GM10847 (cell line): ENCODE data around the gene DNAH17.

Source experiments
- POLR2A ChIP-seq: IDR thresholded peaks from 2 replicates; pipeline ENCODE4 v1.6.1; 2011; ENCODE audit not compliant: insufficient read length; ENCODE audit errors: extremely low read depth

DNAH17 gene

DNA sequence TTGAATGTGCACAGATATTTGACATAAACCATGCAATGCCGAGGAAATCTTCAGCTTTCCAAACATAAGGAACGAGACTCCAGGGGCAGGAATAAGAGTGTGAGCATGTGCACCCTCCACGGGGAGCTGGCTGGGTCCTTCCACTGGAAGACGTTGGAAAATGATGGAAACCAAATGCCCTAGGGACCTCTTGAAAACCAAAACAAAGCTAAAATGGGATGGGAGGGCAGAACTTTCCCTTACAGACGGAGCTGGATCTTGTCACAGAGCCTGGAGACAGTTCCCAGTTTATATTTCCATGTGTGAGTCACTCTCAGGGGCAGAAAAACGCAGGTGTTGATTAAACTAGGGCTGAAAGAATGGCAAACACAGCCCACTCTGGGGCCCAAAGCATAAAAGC lies 34.4 kb upstream of the DNAH17 start:
- TF ChIP-seq POLR2A: no peak

DNA sequence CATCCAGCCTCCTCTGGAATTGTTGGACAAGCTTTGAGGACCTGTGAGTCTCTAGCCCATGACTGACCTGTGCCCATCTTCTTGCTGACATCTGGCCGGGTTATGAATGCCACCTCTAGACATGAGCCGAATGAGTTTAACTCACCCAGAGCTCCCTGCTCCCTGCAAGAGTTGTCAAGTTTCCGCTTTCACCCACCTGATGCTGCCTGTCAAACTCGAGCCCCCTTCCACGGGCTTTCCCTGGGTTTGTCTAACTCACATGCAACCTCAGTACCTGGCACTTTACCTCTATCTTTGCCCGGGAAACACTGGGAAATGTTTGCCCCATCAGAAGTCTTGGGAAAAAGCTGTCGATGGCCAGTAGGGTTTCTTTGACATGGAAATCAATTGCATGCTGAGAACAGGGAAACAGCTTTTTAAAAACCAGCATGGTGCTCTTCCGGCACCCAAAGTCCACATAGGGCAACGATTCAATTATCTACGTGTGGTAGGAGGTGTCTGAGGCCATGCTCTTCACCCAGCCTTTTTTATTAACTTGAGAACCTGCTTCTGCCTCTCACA lies 33.8 kb upstream of the DNAH17 start:
- TF ChIP-seq POLR2A: no peak

DNA sequence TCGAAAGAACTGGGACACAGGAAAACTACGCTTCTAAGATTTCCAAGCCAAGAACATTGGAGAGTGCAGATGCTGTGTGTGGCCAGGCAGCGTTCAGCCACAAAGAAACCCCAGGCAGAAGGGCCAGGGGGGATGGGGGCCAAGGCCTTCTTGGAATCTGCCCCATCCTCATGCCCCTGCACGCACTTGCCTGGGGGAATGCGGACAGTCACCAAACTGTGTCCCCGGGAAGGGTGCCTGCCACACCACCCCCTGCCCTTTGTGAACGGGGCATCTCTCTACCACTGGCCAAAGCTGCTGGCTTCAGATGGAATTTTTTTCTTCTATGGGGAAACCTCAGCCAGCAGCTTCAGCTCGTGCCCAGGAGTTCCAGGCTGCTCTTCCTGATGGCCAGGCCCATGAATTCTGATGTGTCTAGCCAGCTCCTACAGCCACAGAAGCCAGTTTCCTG lies 32.0 kb upstream of the DNAH17 start:
- no peak for TF ChIP-seq POLR2A

DNA sequence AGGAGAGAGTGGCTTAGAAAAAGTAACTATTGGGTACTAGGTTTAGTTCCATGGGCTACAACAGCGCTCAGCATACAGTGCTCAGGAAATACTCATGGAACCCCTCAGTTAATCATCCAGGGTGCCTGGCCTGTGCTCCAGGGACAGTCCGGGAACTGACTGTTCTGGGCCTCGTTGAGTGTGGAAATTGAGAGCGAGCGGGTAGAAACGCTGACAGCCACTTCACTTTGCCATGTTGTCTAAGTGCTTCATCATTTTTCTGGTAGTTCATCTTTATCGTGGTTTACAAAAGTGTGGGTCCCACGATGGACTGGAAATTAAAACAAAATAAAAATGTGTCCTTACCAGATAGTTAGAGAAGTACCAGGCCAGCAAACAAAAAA lies 31.6 kb upstream of the DNAH17 start:
- TF ChIP-seq POLR2A: no peak

DNA sequence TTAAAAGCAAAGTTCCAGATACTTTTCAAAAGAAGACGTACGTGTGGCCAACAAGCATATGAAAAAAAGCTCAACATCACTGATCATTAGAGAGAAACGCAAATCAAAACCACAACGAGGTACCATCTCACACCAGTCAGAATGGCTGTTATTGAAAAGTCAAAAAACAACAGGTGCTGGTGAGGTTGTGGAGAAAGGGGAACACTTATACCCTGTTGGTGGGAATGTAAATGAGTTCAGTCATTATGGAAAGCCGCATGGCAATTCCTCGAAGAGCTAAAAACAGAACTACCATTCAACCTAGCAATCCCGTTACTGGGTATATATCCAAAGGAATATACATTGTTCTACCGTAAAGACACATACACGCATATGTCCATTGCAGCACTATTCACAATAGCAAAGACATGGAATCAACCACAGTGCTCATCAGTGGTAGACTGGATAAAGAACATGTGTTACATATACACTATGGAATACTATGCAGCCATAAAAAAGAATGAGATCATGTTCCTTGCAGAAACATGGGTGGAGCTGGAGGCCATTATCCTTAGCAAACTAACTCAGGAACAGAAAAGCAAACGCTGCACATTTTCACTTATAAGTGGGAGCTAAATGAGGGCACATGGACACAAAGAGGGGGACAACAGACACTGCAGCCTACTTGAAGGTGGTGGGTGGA lies 31.1 kb upstream of the DNAH17 start:
- no peak for TF ChIP-seq POLR2A

DNA sequence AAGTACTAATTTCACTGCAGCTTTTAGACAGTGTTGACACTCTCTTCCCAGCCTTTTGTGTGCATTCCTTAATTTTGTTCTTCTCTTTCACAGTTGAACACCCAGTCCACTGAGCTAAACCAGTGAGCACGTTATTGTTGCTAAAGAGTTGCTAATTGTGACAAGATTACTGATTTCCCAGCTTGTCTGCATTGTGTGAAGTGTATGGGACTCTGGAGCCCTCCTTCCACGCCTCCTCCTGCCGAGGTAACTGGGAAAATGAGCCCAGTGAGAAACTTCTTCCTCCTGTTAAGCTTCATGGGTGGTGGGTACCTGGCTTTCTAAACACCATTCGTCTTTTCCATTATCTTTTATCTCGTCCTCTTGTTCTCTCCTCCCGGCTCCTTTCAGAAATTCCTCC lies 29.8 kb upstream of the DNAH17 start:
- TF ChIP-seq POLR2A: no peak

DNA sequence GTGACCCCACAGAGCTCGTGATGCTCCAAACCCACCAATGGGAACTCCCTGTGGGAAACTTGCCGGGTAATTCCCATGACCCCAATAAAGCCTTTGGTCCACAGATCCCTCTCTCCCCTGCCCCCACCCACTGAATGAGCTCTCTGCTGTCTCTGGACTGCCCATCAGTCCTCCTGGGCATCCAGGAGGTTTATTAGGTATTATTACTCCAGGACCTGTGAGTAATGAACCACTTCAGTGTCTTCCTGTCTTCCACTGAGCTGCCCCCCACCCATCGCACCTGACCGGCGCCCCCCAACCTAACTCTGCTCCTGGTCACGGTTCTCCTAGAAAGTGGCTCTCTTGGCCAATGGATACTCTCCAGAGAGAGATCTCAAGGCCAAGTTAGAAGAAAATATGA lies 28.7 kb upstream of the DNAH17 start:
- no peak for TF ChIP-seq POLR2A

DNA sequence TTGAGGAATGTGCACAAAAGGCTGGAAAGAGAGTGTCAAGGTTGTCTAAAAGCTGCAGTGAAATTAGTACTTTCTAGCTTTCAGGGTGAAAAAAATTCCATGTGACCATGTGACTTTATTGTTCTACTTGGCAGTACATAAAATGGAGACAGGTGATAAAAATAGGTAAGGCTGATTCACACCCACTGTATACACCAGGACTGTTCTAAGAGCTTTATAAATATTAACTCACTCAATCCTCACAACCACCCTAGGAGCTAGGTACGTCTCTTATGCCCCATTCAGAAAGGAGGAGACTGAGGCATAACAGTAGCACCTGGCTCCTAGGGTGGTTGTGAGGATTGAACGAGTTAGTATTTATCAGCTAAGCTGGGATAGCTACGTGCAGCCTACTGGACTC lies 28.2 kb upstream of the DNAH17 start:
- TF ChIP-seq POLR2A: no peak

DNA sequence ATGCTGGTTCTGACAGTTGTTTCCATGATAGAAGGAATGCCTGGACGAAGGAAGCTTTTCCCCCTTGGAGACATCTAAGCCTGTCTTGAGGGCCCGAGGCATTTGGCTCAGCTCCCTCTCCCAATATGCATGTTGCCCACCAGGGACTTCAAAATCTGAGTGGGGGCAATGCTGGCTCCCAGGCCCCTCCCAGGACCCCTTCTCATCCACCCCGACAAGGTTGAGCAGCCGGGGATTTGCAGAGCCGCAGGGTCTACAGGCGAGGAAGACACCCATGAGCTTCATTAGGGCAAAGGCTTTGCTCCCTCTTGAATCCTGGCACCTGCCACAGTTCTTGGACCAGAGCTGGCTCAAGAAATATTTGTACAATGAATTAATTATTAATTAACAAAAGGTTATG lies 25.1 kb upstream of the DNAH17 start:
- no peak for TF ChIP-seq POLR2A

DNA sequence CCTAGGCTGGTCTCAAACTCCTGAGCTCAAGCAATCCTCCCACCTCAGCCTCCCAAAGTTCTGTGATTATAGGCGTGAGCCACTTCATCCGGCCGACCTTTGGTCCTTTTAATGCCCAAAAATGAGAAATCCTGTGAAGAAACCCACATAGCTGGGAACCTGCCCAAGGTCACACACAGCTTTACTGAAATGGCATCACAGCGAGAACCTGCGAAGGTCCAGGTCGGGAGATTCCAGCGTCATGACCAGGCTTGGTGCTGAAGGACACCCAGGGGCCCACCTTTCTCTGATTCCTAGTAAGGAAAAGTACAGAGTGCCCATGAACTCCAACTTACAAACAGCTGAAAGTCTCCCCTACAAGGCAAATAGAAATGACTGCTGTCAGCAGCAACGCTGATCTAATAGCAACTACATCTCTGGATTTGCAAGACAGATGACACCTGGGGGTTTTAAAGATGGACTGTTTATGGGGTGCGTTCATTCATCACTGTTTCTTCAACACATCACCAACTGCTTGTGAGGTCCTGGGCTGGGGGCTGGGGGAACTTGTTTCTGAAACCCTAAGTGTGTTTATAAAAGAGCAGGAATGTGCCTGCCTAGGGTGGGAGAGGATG lies 24.5 kb upstream of the DNAH17 start:
- TF ChIP-seq POLR2A: no peak

DNA sequence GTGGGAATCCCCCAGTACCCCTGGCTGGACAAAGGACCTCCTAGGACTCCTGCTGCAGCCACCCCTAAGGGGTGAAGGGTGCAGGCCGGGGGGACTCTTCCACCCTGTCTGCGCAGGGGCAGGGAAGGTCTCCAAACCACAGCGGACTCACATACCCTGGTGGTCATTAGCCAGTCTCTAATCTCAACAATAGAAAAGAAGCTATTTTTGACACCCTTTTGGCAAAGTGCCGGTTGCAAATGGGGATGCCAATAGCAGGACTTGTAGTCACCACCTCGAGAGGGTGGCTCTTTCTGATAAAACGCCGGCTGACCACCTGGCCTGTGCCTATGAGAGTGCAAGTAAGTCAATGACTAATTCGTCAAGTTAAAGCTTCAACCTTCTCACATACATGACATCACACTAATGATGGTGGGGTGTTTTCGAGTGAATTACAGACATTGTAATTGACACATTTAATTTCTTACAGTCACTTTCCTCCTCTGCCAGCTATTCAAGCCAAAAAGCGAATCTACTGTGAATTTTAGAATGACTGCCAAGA lies 23.1 kb upstream of the DNAH17 start:
- TF ChIP-seq POLR2A: no peak

DNA sequence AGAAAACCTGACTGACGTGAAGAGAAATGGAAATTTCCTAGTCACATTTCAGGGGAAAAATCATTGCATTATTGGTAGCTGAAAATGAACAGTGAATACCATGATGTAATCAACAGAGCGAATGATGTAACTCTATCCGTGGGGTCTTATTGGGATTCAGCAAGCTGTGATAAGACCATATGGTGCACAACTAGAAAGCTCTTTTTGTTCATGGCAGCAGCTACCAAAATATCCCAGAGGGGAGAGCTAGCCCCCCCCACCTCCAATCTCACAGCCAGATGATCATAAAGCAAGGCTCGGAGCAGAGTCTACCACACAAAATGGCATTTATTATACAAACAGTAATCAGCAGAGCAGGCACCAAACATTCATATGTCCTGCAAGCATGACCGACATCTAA lies 22.2 kb upstream of the DNAH17 start:
- no peak for TF ChIP-seq POLR2A

DNA sequence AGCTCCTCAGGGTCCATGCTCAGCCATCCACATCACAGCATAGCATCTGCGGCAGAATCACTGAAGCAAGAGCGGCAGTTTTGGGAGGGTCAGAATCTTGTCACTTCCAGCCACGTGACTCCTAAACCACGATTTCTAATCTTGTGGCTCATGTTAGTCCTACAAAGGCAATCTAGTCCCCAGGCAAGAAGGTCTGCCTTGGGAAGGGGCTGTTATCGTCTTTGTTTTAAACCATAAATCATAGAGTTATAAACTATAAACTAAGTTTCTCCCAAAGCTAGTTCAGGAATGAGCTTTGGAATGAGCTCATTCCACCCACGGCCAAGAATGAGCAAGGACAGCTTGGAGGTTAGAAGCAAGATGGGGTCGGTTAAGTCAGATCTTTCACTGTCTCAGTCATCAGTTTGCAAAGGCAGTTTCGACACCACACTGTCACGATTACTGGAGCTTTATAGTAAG lies 20.8 kb upstream of the DNAH17 start:
- no peak for TF ChIP-seq POLR2A

DNA sequence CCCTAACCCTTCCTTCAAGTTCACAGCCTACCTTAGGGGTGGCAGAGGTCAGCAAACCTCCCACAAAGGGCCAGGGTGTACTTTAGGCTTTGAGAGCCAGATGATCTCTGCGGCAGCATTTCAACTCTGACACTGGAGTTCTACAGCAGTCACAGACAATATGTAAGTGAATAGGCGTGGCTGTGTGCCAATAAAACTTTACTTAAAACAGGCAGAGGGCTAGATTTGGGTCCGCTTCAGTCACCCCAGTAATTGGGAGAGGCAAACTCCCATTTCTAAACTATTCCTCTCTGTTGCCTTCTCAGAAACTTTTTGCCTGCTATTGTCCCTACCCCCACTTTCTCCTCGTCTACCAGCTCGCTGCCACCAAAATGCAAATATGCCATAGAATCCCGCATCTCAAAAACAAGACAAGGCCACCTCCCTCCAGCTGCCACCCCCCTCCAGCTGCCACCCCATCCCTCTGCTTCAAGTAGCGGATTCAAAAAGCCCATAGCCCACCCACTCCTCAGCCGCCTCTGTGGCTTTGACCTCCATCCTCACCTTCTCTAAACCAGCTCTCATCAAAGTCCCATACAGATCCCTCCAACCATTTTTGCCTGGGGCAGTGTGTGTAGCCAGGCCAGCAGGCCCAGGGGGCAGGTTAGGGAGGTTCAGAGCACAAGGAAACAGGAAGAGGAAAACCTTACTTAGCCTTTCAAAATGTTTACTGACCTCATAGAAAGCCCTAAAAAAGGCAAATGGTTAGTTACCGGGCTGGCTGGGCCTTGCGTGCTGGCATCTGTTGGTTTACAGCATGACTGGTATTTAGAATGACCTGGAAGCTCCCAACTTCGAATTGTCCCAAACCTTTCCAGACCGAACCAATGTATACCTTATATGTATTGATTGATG lies 19.9 kb upstream of the DNAH17 start:
- TF ChIP-seq POLR2A: no peak

DNA sequence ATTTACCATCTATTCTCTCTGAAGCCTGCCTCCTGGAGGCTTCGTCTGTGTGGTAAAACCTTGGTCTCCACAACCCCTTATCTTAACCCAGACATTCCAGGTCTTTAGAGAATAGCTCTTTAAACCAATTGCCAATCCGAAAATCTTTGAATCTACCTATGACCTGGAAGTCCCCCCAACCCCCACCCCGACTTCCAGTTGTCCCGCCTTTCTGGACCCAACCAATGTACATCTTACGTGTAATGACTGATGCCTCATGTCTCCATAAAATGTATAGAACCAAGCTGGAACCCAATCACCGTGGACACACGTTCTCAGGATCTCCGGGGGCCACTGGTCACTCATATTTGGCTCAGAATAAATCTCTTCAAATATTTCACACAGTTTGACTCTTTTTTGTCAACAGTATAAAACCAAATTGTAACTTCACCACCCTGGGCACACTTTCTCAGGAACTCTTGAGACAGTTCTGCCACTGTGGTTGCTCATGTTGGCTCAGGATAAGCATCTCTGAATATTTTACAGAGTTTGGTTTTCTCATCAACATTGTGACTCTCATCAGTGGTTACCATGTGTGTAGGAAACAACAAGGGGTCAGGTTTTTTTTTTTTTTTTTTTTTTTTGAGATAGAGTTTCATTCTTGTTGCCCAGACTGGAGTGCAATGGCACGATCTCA lies 18.1 kb upstream of the DNAH17 start:
- TF ChIP-seq POLR2A: no peak
